GM12875 (cell line): Measurements from ENCODE around the gene GREB1L.

Experiments
- H3K4me3 ChIP-seq: one replicate; pipeline ENCODE4 v1.5.1; 2011; ENCODE audit warnings: low read depth, low read length, control low read depth
- CTCF ChIP-seq: IDR thresholded peaks from 2 replicates; pipeline ENCODE4 v1.5.1; 2011; ENCODE audit warnings: low read depth, mild to moderate bottlenecking, control low read depth, inconsistent platforms, low read length, moderate library complexity, borderline replicate concordance; ENCODE audit not compliant: insufficient read depth

Gene GREB1L

GRCh38 chr18:21559195-21559594 is 317.2 kb downstream of the GREB1L start:
- no peak overlapping the region for H3K4me3 ChIP-seq
- TF ChIP-seq CTCF, result no peak

GRCh38 chr18:21571772-21572171 is 329.7 kb downstream of the GREB1L start:
- TF ChIP-seq CTCF, result no peak
- no peak overlapping the region for H3K4me3 ChIP-seq
